Mesendoderm (in vitro differentiated cells): ENCODE results near the gene STPG3.

ENCODE experiments used
- DNase-seq: peaks from one replicate; pipeline ENCODE4 v3.0.0; 2013
- H2AK5ac ChIP-seq: 2 replicates; pipeline ENCODE4 v1.6.1; 2013; ENCODE audit warnings: low read length, inconsistent platforms
- H2BK120ac ChIP-seq: 2 replicates; pipeline ENCODE4 v1.6.1; 2013; ENCODE audit warnings: low read depth, mild to moderate bottlenecking, low read length, moderate library complexity, mixed read lengths
- H2BK15ac ChIP-seq: replicated peaks from 2 replicates; pipeline ENCODE4 v1.6.1; 2013; ENCODE audit warnings: low read depth, mild to moderate bottlenecking, moderate library complexity
- H2BK5ac ChIP-seq: 2 replicates; pipeline ENCODE4 v1.6.1; 2013; ENCODE audit warnings: low read length, inconsistent platforms
- H3K18ac ChIP-seq: 2 replicates; pipeline ENCODE4 v1.6.1; 2013; ENCODE audit warnings: mild to moderate bottlenecking, low read length, mixed read lengths
- H3K23ac ChIP-seq: one replicate; pipeline ENCODE4 v1.6.1; 2013; ENCODE audit warnings: low read length
- H3K27ac ChIP-seq: 2 replicates; pipeline ENCODE4 v1.5.1; 2013; ENCODE audit warnings: low read depth, mild to moderate bottlenecking, inconsistent platforms, low read length, moderate library complexity
- H3K27me3 ChIP-seq: 2 replicates; pipeline ENCODE4 v1.6.1; 2013; ENCODE audit warnings: low read length, control low read depth, mild to moderate bottlenecking, inconsistent platforms; ENCODE audit not compliant: insufficient read depth, poor library complexity
- H3K36me3 ChIP-seq: 2 replicates; pipeline ENCODE4 v1.6.1; 2013; ENCODE audit warnings: low read length, inconsistent platforms; ENCODE audit not compliant: control insufficient read depth, insufficient read depth
- H3K4ac ChIP-seq: one replicate; pipeline ENCODE4 v1.6.1; 2013; ENCODE audit warnings: low read depth, mild to moderate bottlenecking, low read length, moderate library complexity
- H3K4me1 ChIP-seq: 2 replicates; pipeline ENCODE4 v1.6.1; 2013; ENCODE audit warnings: low read depth, low read length, inconsistent platforms; ENCODE audit not compliant: control insufficient read depth
- H3K4me2 ChIP-seq: 2 replicates; pipeline ENCODE4 v1.6.1; 2013; ENCODE audit warnings: low read length
- H3K4me3 ChIP-seq: 2 replicates; pipeline ENCODE4 v1.5.1; 2013; ENCODE audit warnings: mild to moderate bottlenecking, low read length
- H3K56ac ChIP-seq: one replicate; pipeline ENCODE4 v1.6.1; 2013; ENCODE audit warnings: low read length
- H3K79me1 ChIP-seq: 2 replicates; pipeline ENCODE4 v1.6.1; 2013; ENCODE audit warnings: low read length, inconsistent platforms
- H3K79me2 ChIP-seq: 2 replicates; pipeline ENCODE4 v1.6.1; 2013; ENCODE audit warnings: mild to moderate bottlenecking, low read length; ENCODE audit not compliant: control insufficient read depth, insufficient read depth
- H3K9ac ChIP-seq: 2 replicates; pipeline ENCODE4 v1.6.1; 2013; ENCODE audit warnings: low read length, inconsistent platforms
- H4K5ac ChIP-seq: one replicate; pipeline ENCODE4 v1.6.1; 2013; ENCODE audit warnings: low read length
- H4K8ac ChIP-seq: one replicate; pipeline ENCODE4 v1.6.1; 2013; ENCODE audit warnings: low read depth, mild to moderate bottlenecking, control low read depth, low read length, moderate library complexity
- WGBS: extraction: QIAGEN DNeasy Blood & Tissue Kit; methylation state at CpG from one replicate; pipeline ENCODE4 v1.1.7; 2013; ENCODE audit warnings: low lambda C conversion rate, missing lambda C conversion rate; ENCODE audit not compliant: insufficient coverage; ENCODE audit errors: extremely low coverage; 5-methylcytosine and 5-hydroxymethylcytosine counted together

The STPG3 gene

GRCh38 chr9:137228506-137228967, 22.5 kb upstream of the STPG3 start:
- Histone ChIP-seq H3K79me2 (no peaks in the 10 kb centered on the region), H3K4me1 (no peaks in the 10 kb centered on the region), H3K56ac (no peak overlapping the region), H3K27ac (no peak overlapping the region), H2AK5ac (no peak overlapping the region), H3K4ac (no peak overlapping the region), H3K23ac (no peak overlapping the region), H3K36me3 (no peaks in the 10 kb centered on the region), H2BK15ac (no peak overlapping the region), H3K18ac (no peak overlapping the region), H3K79me1 (no peaks in the 10 kb centered on the region), H2BK120ac (no peak overlapping the region), H3K27me3 (no peaks in the 10 kb centered on the region), H4K8ac (no peak overlapping the region), H3K4me3 (no peak overlapping the region), H4K5ac (no peak overlapping the region), H3K9ac (no peak overlapping the region), H3K4me2 (no peak overlapping the region), H2BK5ac (no peak overlapping the region)
- no CpG with 5 or more reads among the region's 29 CpGs for WGBS
- no peak for DNase-seq

GRCh38 chr9:137228968-137229896, 21.9 kb upstream of the STPG3 start:
- no peaks in the 10 kb centered on the region for H3K79me1 ChIP-seq
- no peak overlapping the region for H2BK5ac ChIP-seq
- H3K4me3 ChIP-seq, result no peak overlapping the region
- no peak for DNase-seq
- H3K4me2 ChIP-seq, result no peak overlapping the region
- H3K79me2 ChIP-seq, result no peaks in the 10 kb centered on the region
- no peak overlapping the region for H3K56ac ChIP-seq
- no peak overlapping the region for H3K23ac ChIP-seq
- WGBS, result no CpG with 5 or more reads among the region's 27 CpGs
- H3K27ac ChIP-seq, result no peak overlapping the region
- H4K8ac ChIP-seq, result no peak overlapping the region
- no peaks in the 10 kb centered on the region for H3K4me1 ChIP-seq
- no peak overlapping the region for H3K9ac ChIP-seq
- no peak overlapping the region for H2BK120ac ChIP-seq
- no peak overlapping the region for H4K5ac ChIP-seq
- H3K27me3 ChIP-seq, result no peaks in the 10 kb centered on the region
- no peak overlapping the region for H2BK15ac ChIP-seq
- no peak overlapping the region for H2AK5ac ChIP-seq
- no peaks in the 10 kb centered on the region for H3K36me3 ChIP-seq
- no peak overlapping the region for H3K4ac ChIP-seq
- no peak overlapping the region for H3K18ac ChIP-seq

- DNase-seq, result no peak
- Histone ChIP-seq H3K56ac (no peak overlapping the region), H2BK5ac (no peak overlapping the region), H3K4ac (no peak overlapping the region), H4K5ac (no peak overlapping the region), H3K4me2 (no peak overlapping the region), H3K4me1 (no peaks in the 10 kb centered on the region), H3K23ac (no peak overlapping the region), H3K79me1 (no peaks in the 10 kb centered on the region), H3K27ac (no peak overlapping the region), H3K18ac (no peak overlapping the region), H3K9ac (no peak overlapping the region), H2BK15ac (no peak overlapping the region), H2BK120ac (no peak overlapping the region), H4K8ac (no peak overlapping the region), H3K4me3 (no peak overlapping the region), H3K36me3 (no peaks in the 10 kb centered on the region), H2AK5ac (no peak overlapping the region), H3K27me3 (no peaks in the 10 kb centered on the region), H3K79me2 (no peaks in the 10 kb centered on the region)
- WGBS, result no CpG with 5 or more reads among the region's 31 CpGs
Observed at GRCh38 chr9:137229903-137230704, 21.0 kb upstream of the STPG3 start.

GRCh38 chr9:137230705-137231371, 20.2 kb upstream of the STPG3 start, which contains the start of gene SLC34A3:
TSS of gene SLC34A3 (plus strand) at chr9:137230901. CDS start at chr9:137231703, 802 bp downstream.
- Histone ChIP-seq H2BK5ac (no peak within 1 kb of the TSS), H4K8ac (no peak within 1 kb of the TSS), H3K9ac (no peak within 1 kb of the TSS), H3K56ac (no peak within 1 kb of the TSS), H3K23ac (no peak within 1 kb of the TSS), H3K27ac (no peak within 1 kb of the TSS), H4K5ac (no peak within 1 kb of the TSS), H3K4me3 (no peak within 1 kb of the TSS), H2AK5ac (no peak within 1 kb of the TSS), H3K36me3 (no peaks in the 10 kb centered on the region), H3K18ac (no peak within 1 kb of the TSS), H2BK15ac (no peak within 1 kb of the TSS), H3K79me1 (no peaks in the 10 kb centered on the region), H2BK120ac (no peak within 1 kb of the TSS), H3K27me3 (no peaks in the 10 kb centered on the region), H3K4me1 (no peaks in the 10 kb centered on the region), H3K4me2 (no peak within 1 kb of the TSS), H3K79me2 (no peaks in the 10 kb centered on the region), H3K4ac (no peak within 1 kb of the TSS)
- no CpG with 5 or more reads among the region's 14 CpGs for WGBS
- no peak for DNase-seq

GRCh38 chr9:137231372-137232039, 19.6 kb upstream of the STPG3 start:
- Histone ChIP-seq H3K4ac (no peak overlapping the region), H3K4me2 (no peak overlapping the region), H3K9ac (no peak overlapping the region), H2BK120ac (no peak overlapping the region), H3K27ac (no peak overlapping the region), H3K23ac (no peak overlapping the region), H3K79me2 (no peaks in the 10 kb centered on the region), H4K5ac (no peak overlapping the region), H3K18ac (no peak overlapping the region), H3K36me3 (no peaks in the 10 kb centered on the region), H3K56ac (no peak overlapping the region), H3K27me3 (no peaks in the 10 kb centered on the region), H3K4me1 (no peaks in the 10 kb centered on the region), H2BK5ac (no peak overlapping the region), H2BK15ac (no peak overlapping the region), H4K8ac (no peak overlapping the region), H3K79me1 (no peaks in the 10 kb centered on the region), H2AK5ac (no peak overlapping the region), H3K4me3 (no peak overlapping the region)
- DNase-seq, result no peak
- WGBS, result no CpG with 5 or more reads among the region's 23 CpGs
